Memory B cell (primary cell): ENCODE data around the gene CEP44.

Experiments used
- ATAC-seq: fragments of 150-1000 bp; cut with Tn5 transposase; 2 replicates; pipeline ENCODE4 v1.10.0; 2021; ENCODE audit warnings: low read depth, mild to moderate bottlenecking, moderate library complexity
- DNase-seq, 2 donors: peaks; one replicate each; pipeline ENCODE4 v3.0.0; 2022; ENCODE audit warnings: low spot score in 2 of 2
- H3K27ac Mint-ChIP-seq: one replicate; pipeline ENCODE4 v1.8.0; 2022; ENCODE audit warnings: mild to moderate bottlenecking, moderate library complexity, mixed read lengths
- H3K27me3 Mint-ChIP-seq: one replicate; pipeline ENCODE4 v1.8.0; 2022; ENCODE audit warnings: mixed read lengths
- H3K36me3 Mint-ChIP-seq: one replicate; pipeline ENCODE4 v1.8.0; 2022; ENCODE audit warnings: mild to moderate bottlenecking, mixed read lengths
- H3K4me1 Mint-ChIP-seq: one replicate; pipeline ENCODE4 v1.8.0; 2022; ENCODE audit warnings: mixed read lengths
- H3K4me3 Mint-ChIP-seq: one replicate; pipeline ENCODE4 v1.8.0; 2022; ENCODE audit warnings: mild to moderate bottlenecking, moderate library complexity, mixed read lengths
- H3K9me3 Mint-ChIP-seq: one replicate; pipeline ENCODE4 v1.8.0; 2022; ENCODE audit warnings: mixed read lengths

Gene CEP44

GRCh38 chr4:174262624-174263444 lies 20.9 kb upstream of the CEP44 start:
- Mint-ChIP-seq H3K27me3 (no peaks in the 10 kb centered on the region), H3K36me3 (peaks cover 7% of the 10 kb centered on the region), H3K27ac (no peak overlapping the region), H3K4me1 (peaks cover 5% of the 10 kb centered on the region), H3K9me3 (no peaks in the 10 kb centered on the region), H3K4me3 (no peak overlapping the region)
- no peak for ATAC-seq
- no peak for DNase-seq

- ATAC-seq = no peak
- no peak overlapping the region for H3K4me3 Mint-ChIP-seq
- no peak for DNase-seq
- peaks cover 5% of the 10 kb centered on the region for H3K4me1 Mint-ChIP-seq
- no peak overlapping the region for H3K27ac Mint-ChIP-seq
- H3K9me3 Mint-ChIP-seq = no peaks in the 10 kb centered on the region
- H3K27me3 Mint-ChIP-seq = no peaks in the 10 kb centered on the region
- peaks cover 7% of the 10 kb centered on the region for H3K36me3 Mint-ChIP-seq
These were observed 20.3 kb upstream of the CEP44 start for GRCh38 chr4:174263445-174263736.

GRCh38 chr4:174265916-174266315 lies 17.8 kb upstream of the CEP44 start:
- DNase-seq (no peak), ATAC-seq (no peak)
- Mint-ChIP-seq H3K4me3 (no peak overlapping the region), H3K27ac (no peak overlapping the region), H3K27me3 (no peaks in the 10 kb centered on the region), H3K9me3 (no peaks in the 10 kb centered on the region), H3K36me3 (peaks cover 5% of the 10 kb centered on the region), H3K4me1 (peaks cover 5% of the 10 kb centered on the region)

- H3K36me3 Mint-ChIP-seq = peaks cover 7% of the 10 kb centered on the region
- H3K27me3 Mint-ChIP-seq = no peaks in the 10 kb centered on the region
- DNase-seq = no peak
- no peak overlapping the region for H3K27ac Mint-ChIP-seq
- H3K4me1 Mint-ChIP-seq = peaks cover 9% of the 10 kb centered on the region
- no peak for ATAC-seq
- no peaks in the 10 kb centered on the region for H3K9me3 Mint-ChIP-seq
- no peak overlapping the region for H3K4me3 Mint-ChIP-seq
These were observed 17.3 kb upstream of the CEP44 start for GRCh38 chr4:174266416-174266815.

GRCh38 chr4:174273930-174274329 lies 9.8 kb upstream of the CEP44 start:
- Mint-ChIP-seq H3K27ac (no peak overlapping the region), H3K36me3 (peaks cover 2% of the 10 kb centered on the region), H3K9me3 (no peaks in the 10 kb centered on the region), H3K27me3 (no peaks in the 10 kb centered on the region), H3K4me1 (peaks cover 11% of the 10 kb centered on the region), H3K4me3 (no peak overlapping the region)
- ATAC-seq (no peak), DNase-seq (no peak)

- peaks cover 3% of the 10 kb centered on the region for H3K36me3 Mint-ChIP-seq
- DNase-seq = no peak
- H3K9me3 Mint-ChIP-seq = no peaks in the 10 kb centered on the region
- peaks cover 11% of the 10 kb centered on the region for H3K4me1 Mint-ChIP-seq
- no peaks in the 10 kb centered on the region for H3K27me3 Mint-ChIP-seq
- no peak for ATAC-seq
- no peak overlapping the region for H3K4me3 Mint-ChIP-seq
- H3K27ac Mint-ChIP-seq = no peak overlapping the region
These were observed 9.3 kb upstream of the CEP44 start for GRCh38 chr4:174274436-174274835.

- Mint-ChIP-seq H3K4me1 (peaks cover 11% of the 10 kb centered on the region), H3K27me3 (no peaks in the 10 kb centered on the region), H3K36me3 (peaks cover 9% of the 10 kb centered on the region), H3K9me3 (no peaks in the 10 kb centered on the region), H3K4me3 (no peak overlapping the region), H3K27ac (peak overlapping the region; percentile 5)
- DNase-seq (no peak), ATAC-seq (no peak)
These were observed 8.6 kb upstream of the CEP44 start for GRCh38 chr4:174275101-174275500.

- DNase-seq = no peak
- no peak for ATAC-seq
- Mint-ChIP-seq H3K27ac (no peak overlapping the region), H3K4me3 (no peak overlapping the region), H3K9me3 (no peaks in the 10 kb centered on the region), H3K4me1 (peaks cover 14% of the 10 kb centered on the region), H3K27me3 (no peaks in the 10 kb centered on the region), H3K36me3 (peaks cover 8% of the 10 kb centered on the region)
These were observed 6.3 kb upstream of the CEP44 start for GRCh38 chr4:174277433-174277832.

GRCh38 chr4:174278467-174278866 lies 5.2 kb upstream of the CEP44 start:
- Mint-ChIP-seq H3K9me3 (no peaks in the 10 kb centered on the region), H3K27ac (no peak overlapping the region), H3K27me3 (no peaks in the 10 kb centered on the region), H3K4me1 (peaks cover 17% of the 10 kb centered on the region), H3K4me3 (no peak overlapping the region), H3K36me3 (peaks cover 8% of the 10 kb centered on the region)
- ATAC-seq = no peak
- DNase-seq = no peak

- DNase-seq (no peak), ATAC-seq (no peak)
- Mint-ChIP-seq H3K27ac (no peak overlapping the region), H3K4me1 (peaks cover 20% of the 10 kb centered on the region), H3K36me3 (peaks cover 8% of the 10 kb centered on the region), H3K27me3 (no peaks in the 10 kb centered on the region), H3K9me3 (no peaks in the 10 kb centered on the region), H3K4me3 (no peak overlapping the region)
These were observed 4.1 kb upstream of the CEP44 start for GRCh38 chr4:174279433-174280155.

GRCh38 chr4:174281182-174281737 lies 2.5 kb upstream of the CEP44 start:
- Mint-ChIP-seq H3K27ac (no peak overlapping the region), H3K36me3 (peaks cover 8% of the 10 kb centered on the region), H3K9me3 (no peaks in the 10 kb centered on the region), H3K4me3 (no peak overlapping the region), H3K27me3 (no peaks in the 10 kb centered on the region), H3K4me1 (peaks cover 23% of the 10 kb centered on the region)
- DNase-seq (no peak), ATAC-seq (no peak)

- H3K27ac Mint-ChIP-seq = no peak overlapping the region
These were observed 1.8 kb upstream of the CEP44 start for GRCh38 chr4:174281901-174282300.

GRCh38 chr4:174282836-174283506 lies 740 bp upstream of the CEP44 start:
- Mint-ChIP-seq H3K4me1 (peaks cover 23% of the 10 kb centered on the region), H3K27me3 (no peaks in the 10 kb centered on the region), H3K27ac (peak overlapping the region; percentile 99), H3K36me3 (peaks cover 12% of the 10 kb centered on the region), H3K9me3 (no peaks in the 10 kb centered on the region), H3K4me3 (peak overlapping the region; percentile 100)
- ATAC-seq = peak; percentile 93
- DNase-seq = peak; percentile 63 to 76

More at GRCh38 chr4:174281901-174282300, 1.8 kb upstream of the CEP44 start:
- ATAC-seq = no peak
- Mint-ChIP-seq H3K4me3 (no peak overlapping the region), H3K4me1 (peaks cover 23% of the 10 kb centered on the region), H3K9me3 (no peaks in the 10 kb centered on the region), H3K36me3 (peaks cover 9% of the 10 kb centered on the region), H3K27me3 (no peaks in the 10 kb centered on the region)
- no peak for DNase-seq

- H3K4me3 Mint-ChIP-seq = peak overlapping the region; percentile 100
- H3K36me3 Mint-ChIP-seq = peaks cover 11% of the 10 kb centered on the region
- no peaks in the 10 kb centered on the region for H3K9me3 Mint-ChIP-seq
- no peak for DNase-seq
- H3K4me1 Mint-ChIP-seq = peaks cover 23% of the 10 kb centered on the region
- peak overlapping the region; percentile 99 for H3K27ac Mint-ChIP-seq
- no peaks in the 10 kb centered on the region for H3K27me3 Mint-ChIP-seq
- ATAC-seq = no peak
These were observed 776 bp downstream of the CEP44 start for GRCh38 chr4:174284487-174284886.
